SK-N-SH (cell line): Measurements from ENCODE around the gene CCND2. TPM values are rescaled to one million over a fixed set of nuclear protein-coding genes. Genes with fewer than 3 reads are reported as not detected.

Experiments
- CTCF ChIA-PET: fragments of 300-600, 350-600 bp; formaldehyde crosslinking; extraction: SDS; loops from one replicate; lab custom pipeline; 2021; lab: Yijun Ruan, JAX
- POLR2A ChIA-PET: fragments of 350-600 bp; sonication (Branson Sonifier 250); formaldehyde crosslinking; extraction: SDS; loops from one replicate; lab custom pipeline; 2020; ENCODE audit warnings: antibody characterized with exemption, inconsistent platforms; lab: Yijun Ruan, JAX
- DNase-seq: peaks from one replicate; pipeline ENCODE4 v3.0.0; 2012
- H2AFZ ChIP-seq: fragments of 200-600 bp; sonication (generic); 2 replicates; pipeline ENCODE4 v1.8.1; 2016; ENCODE audit warnings: antibody characterized with exemption, mild to moderate bottlenecking, low read depth
- H3F3A ChIP-seq: fragments of 200-600 bp; sonication (generic); replicated peaks from 2 replicates; pipeline ENCODE3; 2016; ENCODE audit warnings: antibody characterized with exemption, mild to moderate bottlenecking; ENCODE audit not compliant: insufficient read depth
- H3K27ac ChIP-seq, 2 experiments: fragments of 200-500 bp in 1 of 2; fragments of 200-600 bp in 1 of 2; sonication (Bioruptor generic) in 1 of 2; sonication (generic), shearing (Covaris generic) in 1 of 2; 2 replicates each; pipeline versions ENCODE4 v1.5.1 to v1.6.1; 2014 to 2016; ENCODE audit warnings: low read depth in 2 of 2, inconsistent platforms in 1 of 2, low read length in 1 of 2, mild to moderate bottlenecking in 1 of 2, mixed read lengths in 1 of 2
- H3K27me3 ChIP-seq: fragments of 200-600 bp; sonication (generic), shearing (Covaris generic); 2 replicates; pipeline ENCODE4 v1.6.1; 2016; ENCODE audit warnings: mixed run types; ENCODE audit not compliant: insufficient read depth
- H3K36me3 ChIP-seq, 2 experiments: fragments of 200-500 bp in 1 of 2; fragments of 200-600 bp in 1 of 2; sonication (Bioruptor generic) in 1 of 2; sonication (generic) in 1 of 2; replicated peaks in 1 of 2; 2 replicates each; pipeline versions ENCODE3 to v1.5.1; 2014 to 2016; ENCODE audit warnings: low read length in 1 of 2, mild to moderate bottlenecking in 1 of 2; ENCODE audit not compliant: insufficient read depth in 2 of 2, control insufficient read depth in 1 of 2
- H3K4me1 ChIP-seq, 2 experiments: fragments of 200-500 bp in 1 of 2; fragments of 200-600 bp in 1 of 2; sonication (Bioruptor generic) in 1 of 2; sonication (generic), shearing (Covaris generic) in 1 of 2; 2 replicates each; pipeline versions ENCODE4 v1.5.1 to v1.6.1; 2014 to 2016; ENCODE audit warnings: low read depth in 1 of 2, low read length in 1 of 2, mixed run types in 1 of 2; ENCODE audit not compliant: insufficient read depth in 2 of 2, control insufficient read depth in 1 of 2
- H3K4me2 ChIP-seq: fragments of 200-600 bp; sonication (generic), shearing (Covaris generic); 2 replicates; pipeline ENCODE4 v1.6.1; 2017; ENCODE audit warnings: mixed run types
- H3K4me3 ChIP-seq, 2 experiments: fragments of 200-500 bp in 1 of 2; fragments of 200-600 bp in 1 of 2; sonication (Bioruptor generic) in 1 of 2; sonication (generic), shearing (Covaris generic) in 1 of 2; 2 replicates each; pipeline versions ENCODE4 v1.5.1 to v1.8.1; 2014 to 2016; ENCODE audit warnings: low read depth in 2 of 2, inconsistent platforms in 1 of 2, low read length in 1 of 2, mild to moderate bottlenecking in 1 of 2, mixed read lengths in 1 of 2, moderate library complexity in 1 of 2
- H3K79me2 ChIP-seq: fragments of 200-600 bp; sonication (generic); 2 replicates; pipeline ENCODE4 v1.8.1; 2017; ENCODE audit warnings: mild to moderate bottlenecking; ENCODE audit not compliant: insufficient read depth
- H3K9ac ChIP-seq: fragments of 200-600 bp; sonication (generic); 2 replicates; pipeline ENCODE4 v1.6.1; 2017; ENCODE audit warnings: mixed run types
- H3K9me2 ChIP-seq: fragments of 200-600 bp; sonication (generic); 2 replicates; pipeline ENCODE4 v1.6.1; 2017; ENCODE audit warnings: mixed run types
- H3K9me3 ChIP-seq: fragments of 200-600 bp; sonication (generic); 2 replicates; pipeline ENCODE4 v1.6.1; 2017; ENCODE audit warnings: mixed run types, mild to moderate bottlenecking, moderate library complexity
- H4K20me1 ChIP-seq: fragments of 200-600 bp; sonication (generic); 2 replicates; pipeline ENCODE4 v1.6.1; 2017; ENCODE audit warnings: mild to moderate bottlenecking, mixed run types; ENCODE audit not compliant: insufficient read depth
- CTCF ChIP-seq: fragments of 200-600 bp; sonication (generic); IDR thresholded peaks from 2 replicates; pipeline ENCODE4 v1.6.1; 2017; ENCODE audit warnings: antibody characterized with exemption, mild to moderate bottlenecking, moderate library complexity
- ELF1 ChIP-seq: IDR thresholded peaks from 2 replicates; pipeline ENCODE4 v1.4.0; 2012
- EP300 ChIP-seq, 2 experiments: IDR thresholded peaks; 2 replicates each; pipeline versions ENCODE4 v1.4.0 to v1.6.1; 2012; ENCODE audit warnings: borderline replicate concordance in 1 of 2, low read depth in 1 of 2, low read length in 1 of 2
- FOSL2 ChIP-seq: IDR thresholded peaks from 2 replicates; pipeline ENCODE4 v1.4.0; 2012; ENCODE audit warnings: low read depth, mild to moderate bottlenecking, moderate library complexity, borderline replicate concordance
- MAX ChIP-seq: IDR thresholded peaks from 2 replicates; pipeline ENCODE4 v1.4.0; 2012; ENCODE audit warnings: low read depth
- MEF2A ChIP-seq: IDR thresholded peaks from 2 replicates; pipeline ENCODE4 v1.4.0; 2012; ENCODE audit warnings: low read depth, borderline replicate concordance
- RCOR1 ChIP-seq: fragments of 150-350 bp; IDR thresholded peaks from 2 replicates; pipeline ENCODE4 v1.6.1; 2017; ENCODE audit warnings: antibody characterized with exemption, low read length
- REST ChIP-seq: IDR thresholded peaks from 2 replicates; pipeline ENCODE4 v1.6.1; 2012; ENCODE audit warnings: mild to moderate bottlenecking, low read depth, low read length, moderate library complexity
- RFX5 ChIP-seq: IDR thresholded peaks from 2 replicates; pipeline ENCODE4 v1.6.1; 2012; ENCODE audit warnings: mild to moderate bottlenecking, improper control_type of control experiment, low read length
- RXRA ChIP-seq: IDR thresholded peaks from 2 replicates; pipeline ENCODE4 v1.4.0; 2012; ENCODE audit warnings: low read depth, mild to moderate bottlenecking, borderline replicate concordance
- SMC3 ChIP-seq: IDR thresholded peaks from 2 replicates; pipeline ENCODE4 v1.6.1; 2012; ENCODE audit warnings: low read depth, low read length, improper control_type of control experiment
- ZBTB33 ChIP-seq: IDR thresholded peaks from 2 replicates; pipeline ENCODE4 v1.4.0; 2012; ENCODE audit warnings: low read depth, borderline replicate concordance
- WGBS: methylation state at CpG from one replicate; pipeline ENCODE4 v1.1.6; 2017; ENCODE audit warnings: low lambda C conversion rate; 5-methylcytosine and 5-hydroxymethylcytosine counted together
- polyA plus RNA-seq, 3 experiments: library from polyadenylated mRNA; depleted of rRNA; stranded (reverse); fragments of >200 nt; gene quantifications; 2 replicates each; pipeline ENCODE4 v1.2.3, GENCODE V29; 2012
- TF ChIP-seq, protein P1 (sequence below): IDR thresholded peaks from 2 replicates; pipeline ENCODE4; 2012

The CCND2 gene
- polyA plus RNA-seq, 1 of the 3 experiments (the other 2 are of a cell fraction), result not detected

GRCh38 chr12:4297617-4298016, 24.1 kb downstream of the CCND2 start:
- Histone ChIP-seq H3F3A (no peaks in the 10 kb centered on the region), H3K4me2 (no peak overlapping the region), H3K27me3 (peaks cover 92% of the 10 kb centered on the region), H4K20me1 (no peaks in the 10 kb centered on the region), H3K4me1 (no peaks in the 10 kb centered on the region), H3K9me3 (no peaks in the 10 kb centered on the region), H3K4me3 (no peak overlapping the region), H3K79me2 (no peaks in the 10 kb centered on the region), H3K9ac (no peak overlapping the region), H3K27ac (no peak overlapping the region), H2AFZ (no peak overlapping the region), H3K9me2 (no peaks in the 10 kb centered on the region), H3K36me3 (no peaks in the 10 kb centered on the region)
- no peak for DNase-seq
- 14% methylated on average over 12 of the region's 13 CpGs for WGBS
- TF ChIP-seq ELF1 (no peak), RFX5 (no peak), REST (no peak), FOSL2 (no peak), EP300 (IDR thresholded peaks at IDR 0.05; ENCODE audit: borderline replicate concordance in 1 of 2, low read depth in 1 of 2, low read length in 1 of 2) (no peak), MEF2A (no peak), CTCF (no peak), ZBTB33 (no peak), RXRA (no peak), MAX (no peak), RCOR1 (no peak), SMC3 (no peak)
- TF ChIP-seq, protein P1, sequence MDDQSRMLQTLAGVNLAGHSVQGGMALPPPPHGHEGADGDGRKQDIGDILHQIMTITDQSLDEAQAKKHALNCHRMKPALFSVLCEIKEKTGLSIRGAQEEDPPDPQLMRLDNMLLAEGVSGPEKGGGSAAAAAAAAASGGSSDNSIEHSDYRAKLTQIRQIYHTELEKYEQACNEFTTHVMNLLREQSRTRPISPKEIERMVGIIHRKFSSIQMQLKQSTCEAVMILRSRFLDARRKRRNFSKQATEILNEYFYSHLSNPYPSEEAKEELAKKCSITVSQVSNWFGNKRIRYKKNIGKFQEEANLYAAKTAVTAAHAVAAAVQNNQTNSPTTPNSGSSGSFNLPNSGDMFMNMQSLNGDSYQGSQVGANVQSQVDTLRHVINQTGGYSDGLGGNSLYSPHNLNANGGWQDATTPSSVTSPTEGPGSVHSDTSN, result no peak
- POLR2A ChIA-PET, result no interaction called here
- CTCF ChIA-PET, result interaction anchor here (0.9 to 15.2 kb wide), 3 partner anchors 9 to 20 kb away, joined by 4 to 162 read pairs (median 4); no protein-coding TSS in a partner anchor
